Measurements from ENCODE around the gene PCSK5. TPM values are rescaled to one million over a fixed set of nuclear protein-coding genes. Genes with fewer than 3 reads are reported as not detected.

Gene PCSK5
- total and polyA plus RNA-seq, 2 of the 8 experiments (the other 6 are each of a cell fraction or from before 2014, with no cell fraction given) = 5.5 to 10.7 TPM

DNA sequence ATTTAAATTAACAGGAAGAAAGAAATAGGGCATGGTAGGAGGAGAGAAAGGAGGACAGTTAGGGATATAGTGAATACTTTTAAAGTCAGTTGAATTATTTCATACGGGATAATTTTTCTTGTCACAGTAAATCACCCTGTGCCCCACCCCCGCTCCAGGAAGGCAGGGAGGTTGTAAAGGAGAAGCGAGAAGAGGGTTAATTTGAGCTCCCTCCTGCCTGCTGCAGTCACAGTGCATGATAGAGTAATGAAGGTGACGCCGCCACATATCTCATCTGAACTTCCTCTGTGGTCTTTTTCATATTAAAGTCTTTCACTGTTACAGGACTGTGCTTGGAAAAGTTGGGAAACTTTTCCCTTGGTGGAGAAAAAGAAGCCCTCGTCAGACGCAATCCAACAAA, 896 bp upstream of the PCSK5 start:
- Histone ChIP-seq H2AK5ac (ENCODE audit: low read depth, low read length) (no peak overlapping the region), H4K20me1 (replicated peaks in 1 of 2; ENCODE audit: control insufficient read depth in 1 of 2, insufficient read depth in 2 of 2, low read length in 2 of 2) (no peaks in the 10 kb centered on the region), H3K18ac (ENCODE audit: extremely low read depth, low read length) (no peak overlapping the region), H3K14ac (ENCODE audit: insufficient read length) (no peak overlapping the region), H2BK5ac (ENCODE audit: low read depth, low read length) (no peak overlapping the region), H2BK12ac (ENCODE audit: low read depth, low read length) (no peak overlapping the region), H3K79me2 (ENCODE audit: control insufficient read depth in 1 of 2, insufficient read depth in 2 of 2, low read length in 2 of 2) (peaks cover 0 to 27% of the 10 kb centered on the region in 2 experiments; a peak in 3 of 4 replicates), H2BK15ac (ENCODE audit: low read length) (peak overlapping the region; percentile 61; the same call in 1 of the 2 replicates), H3K23me2 (ENCODE audit: low read depth, low read length) (peaks cover 22% of the 10 kb centered on the region), H4K91ac (replicated peaks; ENCODE audit: insufficient read length, low read length) (no peak overlapping the region), H4K8ac (ENCODE audit: extremely low read depth, insufficient read depth, low read length) (no peak overlapping the region), H3K56ac (replicated peaks; ENCODE audit: insufficient read length, low read depth, low read length) (no peak overlapping the region), H3K4me3 (ENCODE audit: extremely low read depth in 1 of 4, insufficient read depth in 2 of 4, low read depth in 3 of 4, low read length in 4 of 4) (peak overlapping the region; percentile 77 to 86 (median 82)), H3K36me3 (ENCODE audit: control insufficient read depth in 2 of 4, insufficient read depth in 4 of 4, low read length in 3 of 4) (no peaks in the 10 kb centered on the region), H3K23ac (ENCODE audit: insufficient read length) (no peak overlapping the region), H3K4ac (replicated peaks; ENCODE audit: insufficient read length, low read depth, low read length) (no peak overlapping the region), H3K27ac (ENCODE audit: low read depth, low read length) (no peak overlapping the region), H4K5ac (ENCODE audit: insufficient read length, low read depth, low read length) (no peak overlapping the region), H2AFZ (ENCODE audit: low read length) (peak overlapping the region; percentile 97), H2BK20ac (ENCODE audit: low read length) (no peak overlapping the region), H3K9me3 (ENCODE audit: insufficient read depth in 2 of 2, low read depth in 1 of 2, low read length in 1 of 2) (no peaks in the 10 kb centered on the region), H2BK120ac (replicated peaks; ENCODE audit: low read depth, low read length) (peak overlapping the region; percentile 43), H3K9ac (replicated peaks in 1 of 4; ENCODE audit: extremely low read depth in 1 of 4, low read depth in 3 of 4, low read length in 3 of 4) (no peak overlapping the region; a peak in 1 of 7 replicates), H3K4me2 (ENCODE audit: insufficient read depth in 1 of 2, low read depth in 2 of 2, low read length in 2 of 2) (peak overlapping the region; percentile 98), H3K4me1 (replicated peaks in 1 of 4; ENCODE audit: control insufficient read depth in 3 of 4, insufficient read depth in 4 of 4, low read length in 3 of 4) (peaks cover 4 to 17% (median 6%) of the 10 kb centered on the region in 4 experiments; a peak in 5 of 7 replicates), H3K27me3 (replicated peaks in 1 of 4; ENCODE audit: control insufficient read depth in 3 of 4, extremely low read depth in 1 of 4, insufficient read depth in 3 of 4, low read length in 3 of 4) (peaks cover 0 to 14% (median 5%) of the 10 kb centered on the region in 4 experiments; a peak in 4 of 7 replicates), H3K79me1 (ENCODE audit: low read depth, low read length) (no peaks in the 10 kb centered on the region; the same call in 1 of the 2 replicates)
- CTCF ChIA-PET (ENCODE audit: partially characterized antibody) = interaction anchor here (0.6 to 1.7 kb wide), 3 partner anchors 23 to 412 kb away, joined by 3 to 5 read pairs (median 3); no protein-coding TSS in a partner anchor
- 10% methylated on average over 7 of the region's 7 CpGs; no CpG with 5 or more reads in 1 of the 2 experiments for WGBS, 2 experiments (ENCODE audit: extremely low coverage in 1 of 2, insufficient coverage in 1 of 2, insufficient read length in 1 of 2, insufficient replicate concordance in 2 of 2, low coverage in 1 of 2, low lambda C conversion rate in 2 of 2, missing lambda C conversion rate in 1 of 2)
- DNase-seq (ENCODE audit: low read depth in 1 of 2, low spot score in 2 of 2) (no peak), FAIRE-seq (no peak)
- POLR2A ChIA-PET (ENCODE audit: partially characterized antibody) = interaction anchor here (1.0 to 1.4 kb wide), 3 partner anchors 9 to 25 kb away, joined by 3 to 4 read pairs (median 3); no protein-coding TSS in a partner anchor
- TF ChIP-seq, protein P1, sequence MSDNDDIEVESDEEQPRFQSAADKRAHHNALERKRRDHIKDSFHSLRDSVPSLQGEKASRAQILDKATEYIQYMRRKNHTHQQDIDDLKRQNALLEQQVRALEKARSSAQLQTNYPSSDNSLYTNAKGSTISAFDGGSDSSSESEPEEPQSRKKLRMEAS (IDR thresholded peaks at IDR 0.05) = no peak
- no peak for TF ChIP-seq RAD21 (IDR thresholded peaks at IDR 0.05 in 1 of 2, conservative IDR thresholded peaks at IDR 0.05 in 1 of 2; ENCODE audit: low read depth in 2 of 2, low read length in 2 of 2)
- TF ChIP-seq SIRT6 (IDR thresholded peaks at IDR 0.05; ENCODE audit: low read length) = no peak
- no peak for TF ChIP-seq CBX8 (IDR thresholded peaks at IDR 0.05; ENCODE audit: borderline replicate concordance, low read depth, low read length)
- TF ChIP-seq KDM4A (IDR thresholded peaks at IDR 0.05; ENCODE audit: low read depth, low read length, severe bottlenecking) = no peak
- TF ChIP-seq NANOG (IDR thresholded peaks at IDR 0.05; ENCODE audit: insufficient read depth, low read depth, low read length, poor library complexity, severe bottlenecking) = no peak
- no peak for TF ChIP-seq CREB1 (IDR thresholded peaks at IDR 0.05)
- TF ChIP-seq, protein P2, sequence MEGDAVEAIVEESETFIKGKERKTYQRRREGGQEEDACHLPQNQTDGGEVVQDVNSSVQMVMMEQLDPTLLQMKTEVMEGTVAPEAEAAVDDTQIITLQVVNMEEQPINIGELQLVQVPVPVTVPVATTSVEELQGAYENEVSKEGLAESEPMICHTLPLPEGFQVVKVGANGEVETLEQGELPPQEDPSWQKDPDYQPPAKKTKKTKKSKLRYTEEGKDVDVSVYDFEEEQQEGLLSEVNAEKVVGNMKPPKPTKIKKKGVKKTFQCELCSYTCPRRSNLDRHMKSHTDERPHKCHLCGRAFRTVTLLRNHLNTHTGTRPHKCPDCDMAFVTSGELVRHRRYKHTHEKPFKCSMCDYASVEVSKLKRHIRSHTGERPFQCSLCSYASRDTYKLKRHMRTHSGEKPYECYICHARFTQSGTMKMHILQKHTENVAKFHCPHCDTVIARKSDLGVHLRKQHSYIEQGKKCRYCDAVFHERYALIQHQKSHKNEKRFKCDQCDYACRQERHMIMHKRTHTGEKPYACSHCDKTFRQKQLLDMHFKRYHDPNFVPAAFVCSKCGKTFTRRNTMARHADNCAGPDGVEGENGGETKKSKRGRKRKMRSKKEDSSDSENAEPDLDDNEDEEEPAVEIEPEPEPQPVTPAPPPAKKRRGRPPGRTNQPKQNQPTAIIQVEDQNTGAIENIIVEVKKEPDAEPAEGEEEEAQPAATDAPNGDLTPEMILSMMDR (IDR thresholded peaks at IDR 0.05; ENCODE audit: control extremely low read depth in 1 of 3, insufficient read depth in 1 of 3, low read depth in 1 of 3, low read length in 3 of 3) = no peak
- TF ChIP-seq TAF1 (IDR thresholded peaks at IDR 0.05; ENCODE audit: low read depth, low read length) = no peak
- TF ChIP-seq SRF (IDR thresholded peaks at IDR 0.05; ENCODE audit: low read depth, low read length) = no peak
- TF ChIP-seq BACH1 (IDR thresholded peaks at IDR 0.05; ENCODE audit: low read length) = no peak
